Measurements from ENCODE around the gene UPF2. TPM values are rescaled to one million over a fixed set of nuclear protein-coding genes. Genes with fewer than 3 reads are reported as not detected.

Gene UPF2
- total RNA-seq, 1 donor from 2014 or later = 11.3 TPM

DNA sequence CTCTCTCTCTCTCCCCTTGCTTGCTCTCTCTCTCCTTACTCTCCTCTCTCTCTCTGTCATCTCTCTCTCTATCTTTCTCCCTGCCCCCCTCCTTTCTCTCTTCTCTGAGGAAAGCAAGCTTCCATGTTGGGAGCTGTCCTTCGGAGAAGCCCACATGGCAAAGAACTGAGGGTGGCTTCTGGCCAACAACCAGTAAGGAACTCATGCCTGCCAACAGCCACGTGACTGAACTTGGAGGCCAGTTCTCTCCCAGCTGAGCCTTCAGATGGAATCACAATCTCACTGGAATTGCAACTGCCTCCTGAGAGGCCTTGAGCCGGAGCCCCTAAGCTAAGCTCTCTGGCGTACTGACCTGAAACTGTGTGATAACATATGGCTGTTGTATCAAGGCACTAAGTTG lies 14.1 kb upstream of the UPF2 start:
- no peak for DNase-seq (ENCODE audit: low read depth)
- no peak overlapping the region for H3K4me3 ChIP-seq (ENCODE audit: low read depth, low read length)
- TF ChIP-seq, protein P1, sequence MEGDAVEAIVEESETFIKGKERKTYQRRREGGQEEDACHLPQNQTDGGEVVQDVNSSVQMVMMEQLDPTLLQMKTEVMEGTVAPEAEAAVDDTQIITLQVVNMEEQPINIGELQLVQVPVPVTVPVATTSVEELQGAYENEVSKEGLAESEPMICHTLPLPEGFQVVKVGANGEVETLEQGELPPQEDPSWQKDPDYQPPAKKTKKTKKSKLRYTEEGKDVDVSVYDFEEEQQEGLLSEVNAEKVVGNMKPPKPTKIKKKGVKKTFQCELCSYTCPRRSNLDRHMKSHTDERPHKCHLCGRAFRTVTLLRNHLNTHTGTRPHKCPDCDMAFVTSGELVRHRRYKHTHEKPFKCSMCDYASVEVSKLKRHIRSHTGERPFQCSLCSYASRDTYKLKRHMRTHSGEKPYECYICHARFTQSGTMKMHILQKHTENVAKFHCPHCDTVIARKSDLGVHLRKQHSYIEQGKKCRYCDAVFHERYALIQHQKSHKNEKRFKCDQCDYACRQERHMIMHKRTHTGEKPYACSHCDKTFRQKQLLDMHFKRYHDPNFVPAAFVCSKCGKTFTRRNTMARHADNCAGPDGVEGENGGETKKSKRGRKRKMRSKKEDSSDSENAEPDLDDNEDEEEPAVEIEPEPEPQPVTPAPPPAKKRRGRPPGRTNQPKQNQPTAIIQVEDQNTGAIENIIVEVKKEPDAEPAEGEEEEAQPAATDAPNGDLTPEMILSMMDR (conservative IDR thresholded peaks at IDR 0.05; ENCODE audit: low read depth, low read length) = no peak

DNA sequence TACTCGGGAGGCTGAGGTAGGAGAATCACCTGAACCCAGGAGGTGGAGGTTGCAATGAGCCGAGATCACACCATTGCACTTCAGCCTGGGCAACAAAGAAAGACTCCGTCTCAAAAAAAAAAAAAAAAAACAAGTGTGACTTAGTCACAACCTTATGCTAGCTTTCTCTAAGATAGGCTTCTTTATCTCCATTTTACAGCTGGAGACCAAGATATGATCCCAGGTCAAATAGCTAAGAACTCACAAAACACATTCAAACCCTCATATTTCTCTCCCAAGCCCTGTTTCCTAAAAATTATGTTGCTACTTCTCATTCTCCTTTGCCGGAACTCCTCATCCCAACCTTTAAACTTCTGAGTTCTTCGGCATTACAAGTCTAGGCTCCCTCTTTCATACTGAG lies 13.1 kb upstream of the UPF2 start:
- DNase-seq (ENCODE audit: low read depth) = no peak
- TF ChIP-seq, protein P1 (conservative IDR thresholded peaks at IDR 0.05; ENCODE audit: low read depth, low read length) = no peak
- H3K4me3 ChIP-seq (ENCODE audit: low read depth, low read length) = no peak overlapping the region

DNA sequence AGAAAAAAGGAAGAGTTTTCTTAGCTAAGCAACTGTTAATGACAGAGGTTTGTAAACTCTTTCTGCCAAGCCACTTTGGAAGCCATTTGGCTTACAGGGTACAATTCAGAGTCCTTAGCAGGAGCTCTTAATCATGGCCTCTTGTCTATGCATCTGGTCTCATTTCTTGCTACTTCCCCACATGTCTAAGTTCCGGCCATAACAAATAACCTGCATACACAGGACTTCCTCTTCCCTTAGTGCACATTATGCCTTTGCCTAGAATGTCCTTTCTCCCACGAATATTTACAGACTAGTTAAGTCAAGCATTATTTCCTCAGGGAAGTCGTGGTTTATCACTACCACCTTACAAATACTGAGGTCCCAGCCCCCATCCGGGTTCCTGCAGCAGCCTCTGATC lies 8.6 kb upstream of the UPF2 start:
- H3K4me3 ChIP-seq (ENCODE audit: low read depth, low read length) = no peak overlapping the region
- TF ChIP-seq, protein P1 (conservative IDR thresholded peaks at IDR 0.05; ENCODE audit: low read depth, low read length) = no peak
- DNase-seq (ENCODE audit: low read depth) = no peak

DNA sequence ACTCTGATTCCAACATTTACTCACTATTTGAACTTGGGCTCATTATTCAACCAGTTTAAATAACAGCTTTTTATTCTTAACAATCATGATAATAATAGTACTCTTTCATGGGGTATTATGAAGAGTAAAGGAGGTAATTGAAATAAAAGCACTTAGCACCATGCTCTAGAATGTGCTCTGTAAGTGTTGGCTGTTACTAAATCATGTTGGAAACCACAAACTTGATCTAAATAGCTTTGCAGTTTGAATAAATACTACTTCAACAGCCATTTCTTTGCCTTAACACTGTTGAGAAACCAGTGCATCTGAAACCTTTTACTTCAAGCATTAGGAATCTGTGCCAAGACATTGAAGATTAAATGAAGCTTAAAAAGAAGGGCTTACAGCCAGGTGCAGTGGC lies 7.9 kb upstream of the UPF2 start:
- TF ChIP-seq, protein P1 (conservative IDR thresholded peaks at IDR 0.05; ENCODE audit: low read depth, low read length) = no peak
- DNase-seq (ENCODE audit: low read depth) = no peak

DNA sequence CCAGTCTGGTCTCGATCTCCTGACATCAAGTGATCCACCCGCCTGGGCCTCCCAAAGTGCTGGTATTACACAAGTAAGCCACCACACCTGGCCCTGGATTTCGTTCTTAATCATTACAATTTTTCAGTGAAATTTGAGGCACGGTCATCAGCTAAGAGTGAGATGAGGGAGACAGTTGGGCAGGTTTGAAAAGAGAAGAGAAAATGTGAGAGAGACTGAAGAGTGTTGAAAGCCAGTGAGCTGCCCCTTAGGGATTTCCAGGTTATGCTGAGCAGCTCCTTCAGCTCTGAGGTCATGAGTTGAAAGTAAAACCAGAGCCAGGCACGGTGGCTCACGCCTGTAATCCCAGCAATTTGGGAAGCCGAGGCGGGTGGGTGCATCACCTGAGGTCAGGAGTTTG lies 5.9 kb upstream of the UPF2 start:
- H3K4me3 ChIP-seq (ENCODE audit: low read depth, low read length) = no peak overlapping the region
- DNase-seq (ENCODE audit: low read depth) = no peak
- TF ChIP-seq, protein P1 (conservative IDR thresholded peaks at IDR 0.05; ENCODE audit: low read depth, low read length) = no peak

More for the DNA sequence above, 7.9 kb upstream of the UPF2 start:
- H3K4me3 ChIP-seq (ENCODE audit: low read depth, low read length) = no peak overlapping the region

DNA sequence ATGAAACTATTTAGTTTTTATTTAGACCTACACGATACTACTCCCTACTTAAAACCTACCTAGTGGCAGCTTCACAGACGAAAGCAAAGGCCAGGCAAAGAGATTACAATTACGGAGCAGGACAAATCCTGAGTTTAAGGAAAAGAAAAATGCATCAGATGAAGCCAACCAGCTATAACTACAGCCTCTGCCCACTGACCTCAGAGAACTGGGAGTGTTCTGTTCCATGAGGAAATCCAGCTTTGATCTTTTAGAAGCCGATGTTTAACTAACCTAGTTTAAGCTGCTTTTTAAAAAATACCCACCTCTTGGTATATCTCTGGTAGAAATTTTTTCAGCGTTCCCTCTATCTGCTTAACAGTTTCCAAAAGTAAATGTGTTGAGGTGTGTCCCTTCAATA lies 3.0 kb upstream of the UPF2 start:
- TF ChIP-seq, protein P1 (conservative IDR thresholded peaks at IDR 0.05; ENCODE audit: low read depth, low read length) = no peak
- H3K4me3 ChIP-seq (ENCODE audit: low read depth, low read length) = no peak overlapping the region
- DNase-seq (ENCODE audit: low read depth) = no peak

DNA sequence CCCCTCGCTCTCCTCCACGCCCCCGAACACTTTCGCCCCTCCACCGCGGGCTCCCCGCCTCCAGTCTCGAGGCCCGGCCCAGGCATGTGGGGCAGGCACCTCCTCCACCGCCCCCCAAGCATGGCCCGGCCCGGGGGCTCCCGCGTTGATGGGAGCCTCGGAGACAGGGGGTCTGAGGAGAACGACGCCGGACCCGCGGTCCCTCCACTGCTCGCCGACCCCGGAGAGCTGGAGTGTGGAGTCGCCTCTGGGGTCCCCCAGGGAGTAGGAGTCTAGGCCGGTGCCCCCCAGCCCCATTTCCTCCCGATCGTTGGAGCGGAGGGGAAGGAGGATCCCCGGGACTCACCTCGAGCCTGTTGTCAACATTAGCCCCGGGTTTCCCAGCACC lies 206 bp downstream of the UPF2 start:
- DNase-seq (ENCODE audit: low read depth) = no peak
- peak overlapping the region; percentile 99 for H3K4me3 ChIP-seq (ENCODE audit: low read depth, low read length)
- TF ChIP-seq, protein P1 (conservative IDR thresholded peaks at IDR 0.05; ENCODE audit: low read depth, low read length) = no peak

Measured in epithelial cell of proximal tubule (primary cell).